Thoracic aorta (tissue), 2 donors: Measurements from ENCODE around the gene PRKG2. TPM values are rescaled to one million over a fixed set of nuclear protein-coding genes. Genes with fewer than 3 reads are reported as not detected.

Experiments used
- ATAC-seq: fragments of 150-250 bp; one replicate; pipeline ENCODE4 v1.8.0; 2017; ENCODE audit warnings: low read depth; ENCODE audit not compliant: insufficient number of reproducible peaks, low FRiP score
- DNase-seq: peaks from one replicate; pipeline ENCODE4 v3.0.0-alpha.2; 2020; ENCODE audit warnings: low spot score
- H3K27ac ChIP-seq, 2 donors: fragments of 200-600 bp; sonication (generic); 1 replicate in 1 of 2; 2 replicates in 1 of 2; pipeline ENCODE4 v1.5.1; 2016; ENCODE audit warnings: mild to moderate bottlenecking in 2 of 2, moderate library complexity in 2 of 2
- H3K27me3 ChIP-seq: fragments of 200-600 bp; sonication (generic); replicated peaks from 2 replicates; pipeline ENCODE4 v1.6.0; 2016; ENCODE audit warnings: mild to moderate bottlenecking; ENCODE audit not compliant: insufficient read depth
- H3K36me3 ChIP-seq: fragments of 200-600 bp; sonication (generic); one replicate; pipeline ENCODE4 v1.5.1; 2016
- H3K4me1 ChIP-seq, 2 donors: fragments of 200-600 bp; sonication (generic); 1 replicate in 1 of 2; 2 replicates in 1 of 2; pipeline versions ENCODE4 v1.5.1 to v1.6.0; 2016; ENCODE audit warnings: low read depth in 2 of 2, mild to moderate bottlenecking in 1 of 2; ENCODE audit not compliant: control insufficient read depth in 1 of 2
- H3K4me3 ChIP-seq: fragments of 200-600 bp; sonication (generic); 2 replicates; pipeline ENCODE4 v1.5.1; 2016; ENCODE audit warnings: mild to moderate bottlenecking
- H3K9me3 ChIP-seq: fragments of 200-600 bp; sonication (generic); 2 replicates; pipeline ENCODE4 v1.5.1; 2016
- CTCF ChIP-seq: fragments of 200-600 bp; sonication (generic); IDR thresholded peaks from one replicate; pipeline ENCODE4 v1.5.1; 2019; ENCODE audit warnings: antibody characterized with exemption
- total RNA-seq, 2 donors: library from RNA; depleted of rRNA; stranded (reverse); fragments of >200 nt; gene quantifications; one replicate each; pipeline versions ENCODE4 v1.1.0 to v1.2.3, GENCODE V29; 2016

Gene PRKG2
- total RNA-seq, 2 donors from 2014 or later = 0.14 TPM; not detected in 1

- no peak for DNase-seq
- Histone ChIP-seq H3K27me3 (no peaks in the 10 kb centered on the region), H3K4me3 (no peak overlapping the region), H3K9me3 (no peaks in the 10 kb centered on the region), H3K36me3 (no peaks in the 10 kb centered on the region), H3K4me1 (no peaks in the 10 kb centered on the region), H3K27ac (no peak overlapping the region)
- TF ChIP-seq CTCF = no peak
- ATAC-seq = no peak
Observed at GRCh38 chr4:81152839-81153713, 61.9 kb downstream of the PRKG2 start.

GRCh38 chr4:81149976-81150375 lies 65.0 kb downstream of the PRKG2 start:
- DNase-seq (no peak), ATAC-seq (no peak)
- Histone ChIP-seq H3K36me3 (no peaks in the 10 kb centered on the region), H3K4me3 (no peak overlapping the region), H3K27ac (no peak overlapping the region), H3K27me3 (no peaks in the 10 kb centered on the region), H3K9me3 (no peaks in the 10 kb centered on the region), H3K4me1 (no peaks in the 10 kb centered on the region)
- no peak for TF ChIP-seq CTCF

GRCh38 chr4:81148576-81148975 lies 66.4 kb downstream of the PRKG2 start:
- Histone ChIP-seq H3K27me3 (no peaks in the 10 kb centered on the region), H3K27ac (no peak overlapping the region)
- TF ChIP-seq CTCF = no peak

GRCh38 chr4:81146466-81146865 lies 68.6 kb downstream of the PRKG2 start:
- Histone ChIP-seq H3K27ac (no peak overlapping the region), H3K9me3 (no peaks in the 10 kb centered on the region), H3K4me1 (no peaks in the 10 kb centered on the region), H3K4me3 (no peak overlapping the region), H3K36me3 (no peaks in the 10 kb centered on the region), H3K27me3 (no peaks in the 10 kb centered on the region)
- no peak for DNase-seq
- ATAC-seq = no peak
- TF ChIP-seq CTCF = no peak

More at GRCh38 chr4:81148576-81148975, 66.4 kb downstream of the PRKG2 start:
- no peaks in the 10 kb centered on the region for H3K4me1 ChIP-seq
- DNase-seq (no peak), ATAC-seq (no peak)
- no peak overlapping the region for H3K4me3 ChIP-seq
- H3K36me3 ChIP-seq = no peaks in the 10 kb centered on the region
- H3K9me3 ChIP-seq = no peaks in the 10 kb centered on the region

GRCh38 chr4:81143183-81143582 lies 71.8 kb downstream of the PRKG2 start:
- Histone ChIP-seq H3K4me3 (no peak overlapping the region), H3K36me3 (no peaks in the 10 kb centered on the region), H3K27ac (no peak overlapping the region), H3K27me3 (no peaks in the 10 kb centered on the region), H3K4me1 (no peaks in the 10 kb centered on the region), H3K9me3 (no peaks in the 10 kb centered on the region)
- TF ChIP-seq CTCF = no peak
- ATAC-seq (no peak), DNase-seq (no peak)
